ENCODE data around the gene RHEB.

RHEB gene

GRCh38 chr7:151437159-151437553, 82.5 kb downstream of the RHEB start:
- H3K9ac ChIP-seq = no peak overlapping the region
- H3K79me2 ChIP-seq (ENCODE audit: insufficient read depth, low read depth) = no peaks in the 10 kb centered on the region
- H3K4me2 ChIP-seq = no peak overlapping the region
- H4K20me1 ChIP-seq (ENCODE audit: insufficient read depth) = no peaks in the 10 kb centered on the region
- no peak overlapping the region for H2AFZ ChIP-seq (ENCODE audit: low read depth)
- H3K27ac ChIP-seq = no peak overlapping the region
- TF ChIP-seq CTCF (conservative IDR thresholded peaks at IDR 0.05; ENCODE audit: low read depth, low read length) = no peak
- H3K27me3 ChIP-seq (ENCODE audit: insufficient read depth, low read depth) = no peaks in the 10 kb centered on the region
- peaks cover 4% of the 10 kb centered on the region for H3K4me1 ChIP-seq (ENCODE audit: low read depth, poor library complexity, severe bottlenecking)
- H3K4me3 ChIP-seq (IDR thresholded peaks at IDR 0.05; ENCODE audit: insufficient read depth, low read depth, low read length) = no peak overlapping the region
- H3K36me3 ChIP-seq (ENCODE audit: insufficient read depth) = no peaks in the 10 kb centered on the region

GRCh38 chr7:151436446-151437158, 83.1 kb downstream of the RHEB start:
- Histone ChIP-seq H3K4me2 (no peak overlapping the region), H3K27ac (no peak overlapping the region), H4K20me1 (ENCODE audit: insufficient read depth) (no peaks in the 10 kb centered on the region), H3K4me1 (ENCODE audit: low read depth, poor library complexity, severe bottlenecking) (peaks cover 4% of the 10 kb centered on the region), H3K36me3 (ENCODE audit: insufficient read depth) (no peaks in the 10 kb centered on the region), H3K4me3 (IDR thresholded peaks at IDR 0.05; ENCODE audit: insufficient read depth, low read depth, low read length) (no peak overlapping the region), H3K27me3 (ENCODE audit: insufficient read depth, low read depth) (no peaks in the 10 kb centered on the region), H3K79me2 (ENCODE audit: insufficient read depth, low read depth) (no peaks in the 10 kb centered on the region), H3K9ac (no peak overlapping the region), H2AFZ (ENCODE audit: low read depth) (no peak overlapping the region)
- TF ChIP-seq CTCF (conservative IDR thresholded peaks at IDR 0.05; ENCODE audit: low read depth, low read length) = no peak

GRCh38 chr7:151435971-151436370, 83.7 kb downstream of the RHEB start:
- peaks cover 4% of the 10 kb centered on the region for H3K4me1 ChIP-seq (ENCODE audit: low read depth, poor library complexity, severe bottlenecking)
- no peaks in the 10 kb centered on the region for H3K36me3 ChIP-seq (ENCODE audit: insufficient read depth)
- H3K79me2 ChIP-seq (ENCODE audit: insufficient read depth, low read depth) = no peaks in the 10 kb centered on the region
- no peak overlapping the region for H3K27ac ChIP-seq
- H3K27me3 ChIP-seq (ENCODE audit: insufficient read depth, low read depth) = no peaks in the 10 kb centered on the region
- no peak overlapping the region for H2AFZ ChIP-seq (ENCODE audit: low read depth)
- TF ChIP-seq CTCF (conservative IDR thresholded peaks at IDR 0.05; ENCODE audit: low read depth, low read length) = no peak
- H4K20me1 ChIP-seq (ENCODE audit: insufficient read depth) = no peaks in the 10 kb centered on the region
- no peak overlapping the region for H3K4me2 ChIP-seq
- no peak overlapping the region for H3K4me3 ChIP-seq (IDR thresholded peaks at IDR 0.05; ENCODE audit: insufficient read depth, low read depth, low read length)
- H3K9ac ChIP-seq = no peak overlapping the region

- Histone ChIP-seq H3K36me3 (ENCODE audit: insufficient read depth) (no peaks in the 10 kb centered on the region), H2AFZ (ENCODE audit: low read depth) (no peak overlapping the region), H3K27me3 (ENCODE audit: insufficient read depth, low read depth) (no peaks in the 10 kb centered on the region), H3K4me3 (IDR thresholded peaks at IDR 0.05; ENCODE audit: insufficient read depth, low read depth, low read length) (no peak overlapping the region), H3K79me2 (ENCODE audit: insufficient read depth, low read depth) (no peaks in the 10 kb centered on the region), H4K20me1 (ENCODE audit: insufficient read depth) (no peaks in the 10 kb centered on the region), H3K4me2 (no peak overlapping the region), H3K4me1 (ENCODE audit: low read depth, poor library complexity, severe bottlenecking) (peaks cover 8% of the 10 kb centered on the region), H3K27ac (no peak overlapping the region), H3K9ac (no peak overlapping the region)
- TF ChIP-seq CTCF (conservative IDR thresholded peaks at IDR 0.05; ENCODE audit: low read depth, low read length) = no peak
Measured at GRCh38 chr7:151435103-151435916, 84.4 kb downstream of the RHEB start.
